ENCODE measurements around the gene BLMH. TPM values are rescaled to one million over a fixed set of nuclear protein-coding genes. Genes with fewer than 3 reads are reported as not detected.
"Not testable (repeated sequence)": the region's sequence is repeated elsewhere in the genome, so short reads cannot be mapped to it uniquely, and the experiment has no call there.

Gene BLMH
- total RNA-seq, 1 donor: 39.8 TPM

- peaks cover 78% of the 10 kb centered on the region for H3K27me3 ChIP-seq (ENCODE audit: insufficient read depth, low read length)
- H3K4me2 ChIP-seq (ENCODE audit: insufficient read depth, low read length): no peak overlapping the region
Observed at GRCh38 chr17:30234296-30234695, 57.4 kb downstream of the BLMH start.

GRCh38 chr17:30232824-30233427 lies 58.8 kb downstream of the BLMH start:
- Histone ChIP-seq H3K4me3 (ENCODE audit: insufficient read depth, low read length) (no peak overlapping the region), H3K4me2 (ENCODE audit: insufficient read depth, low read length) (no peak overlapping the region), H3K36me3 (ENCODE audit: insufficient read depth, low read length) (no peaks in the 10 kb centered on the region), H3K27ac (ENCODE audit: low read depth, low read length) (no peak overlapping the region), H2AFZ (ENCODE audit: low read length) (no peak overlapping the region), H3K27me3 (ENCODE audit: insufficient read depth, low read length) (peaks cover 79% of the 10 kb centered on the region), H3K79me2 (ENCODE audit: insufficient read depth, low read length) (no peaks in the 10 kb centered on the region), H3K9me3 (ENCODE audit: low read depth, low read length) (no peaks in the 10 kb centered on the region), H4K20me1 (ENCODE audit: insufficient read depth, low read length) (no peaks in the 10 kb centered on the region), H3K4me1 (ENCODE audit: insufficient read depth, low read length) (peaks cover 19% of the 10 kb centered on the region)
- TF ChIP-seq CTCF (IDR thresholded peaks at IDR 0.05; ENCODE audit: extremely low read depth, low read depth, low read length): no peak
- no peak for DNase-seq (ENCODE audit: insufficient read length, low spot score, missing footprints)

More at GRCh38 chr17:30234296-30234695, 57.4 kb downstream of the BLMH start:
- peaks cover 19% of the 10 kb centered on the region for H3K4me1 ChIP-seq (ENCODE audit: insufficient read depth, low read length)
- H3K36me3 ChIP-seq (ENCODE audit: insufficient read depth, low read length): no peaks in the 10 kb centered on the region
- no peaks in the 10 kb centered on the region for H4K20me1 ChIP-seq (ENCODE audit: insufficient read depth, low read length)
- DNase-seq (ENCODE audit: insufficient read length, low spot score, missing footprints): no peak
- H3K4me3 ChIP-seq (ENCODE audit: insufficient read depth, low read length): no peak overlapping the region
- H3K27ac ChIP-seq (ENCODE audit: low read depth, low read length): no peak overlapping the region
- H3K79me2 ChIP-seq (ENCODE audit: insufficient read depth, low read length): no peaks in the 10 kb centered on the region
- no peak overlapping the region for H2AFZ ChIP-seq (ENCODE audit: low read length)
- no peak for TF ChIP-seq CTCF (IDR thresholded peaks at IDR 0.05; ENCODE audit: extremely low read depth, low read depth, low read length)
- no peaks in the 10 kb centered on the region for H3K9me3 ChIP-seq (ENCODE audit: low read depth, low read length)

DNA sequence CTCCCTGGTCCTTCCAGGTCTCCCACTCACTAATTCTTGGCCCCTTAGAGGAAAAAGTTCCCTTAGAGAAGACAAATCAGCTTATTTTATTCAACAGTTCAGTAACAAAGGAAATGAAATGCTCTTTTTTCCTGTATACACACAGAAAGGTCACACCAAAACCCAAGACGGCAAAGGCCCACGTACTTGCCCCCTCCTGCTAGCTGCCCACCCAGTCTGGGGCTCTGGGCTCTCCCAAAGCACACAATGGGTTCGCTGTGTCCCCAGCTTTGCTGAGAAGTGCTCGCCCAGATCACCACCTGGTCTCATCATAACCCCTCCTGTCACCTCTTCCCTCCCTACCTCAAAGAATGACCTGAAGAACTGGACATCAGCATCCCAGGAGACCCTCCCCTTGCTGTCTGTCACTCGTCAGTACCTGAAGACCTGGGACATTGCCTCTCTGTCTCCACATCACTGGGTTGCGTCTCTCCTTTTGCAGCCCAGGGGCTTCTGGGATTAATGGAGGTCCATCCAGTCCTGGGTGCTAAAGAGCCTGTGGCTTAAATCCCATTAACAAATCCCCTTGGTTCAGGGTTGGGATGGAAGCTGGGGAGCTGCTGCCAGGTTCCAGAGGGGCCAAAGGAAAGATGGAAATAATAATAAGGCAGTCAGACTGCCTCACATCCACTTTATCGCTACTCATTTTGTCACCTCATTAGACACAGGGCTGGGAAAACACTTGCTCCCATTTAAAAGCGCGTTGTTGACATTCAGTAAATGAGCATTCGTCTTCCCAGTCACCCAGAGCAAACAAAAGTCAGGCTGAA lies 59.5 kb downstream of the BLMH start:
- Histone ChIP-seq H3K9me3 (ENCODE audit: low read depth, low read length) (no peaks in the 10 kb centered on the region), H4K20me1 (ENCODE audit: insufficient read depth, low read length) (no peaks in the 10 kb centered on the region), H3K4me2 (ENCODE audit: insufficient read depth, low read length) (no peak overlapping the region), H3K79me2 (ENCODE audit: insufficient read depth, low read length) (no peaks in the 10 kb centered on the region), H3K36me3 (ENCODE audit: insufficient read depth, low read length) (no peaks in the 10 kb centered on the region), H3K27ac (ENCODE audit: low read depth, low read length) (no peak overlapping the region), H2AFZ (ENCODE audit: low read length) (no peak overlapping the region), H3K4me1 (ENCODE audit: insufficient read depth, low read length) (peaks cover 14% of the 10 kb centered on the region), H3K4me3 (ENCODE audit: insufficient read depth, low read length) (no peak overlapping the region), H3K27me3 (ENCODE audit: insufficient read depth, low read length) (peaks cover 74% of the 10 kb centered on the region)
- peak; percentile 39 for DNase-seq (ENCODE audit: insufficient read length, low spot score, missing footprints)
- no peak for TF ChIP-seq CTCF (IDR thresholded peaks at IDR 0.05; ENCODE audit: extremely low read depth, low read depth, low read length)

GRCh38 chr17:30230596-30231125 lies 61.1 kb downstream of the BLMH start:
- Histone ChIP-seq H3K4me3 (ENCODE audit: insufficient read depth, low read length) (no peak overlapping the region), H3K27ac (ENCODE audit: low read depth, low read length) (no peak overlapping the region), H3K9me3 (ENCODE audit: low read depth, low read length) (no peaks in the 10 kb centered on the region), H4K20me1 (ENCODE audit: insufficient read depth, low read length) (no peaks in the 10 kb centered on the region), H3K4me2 (ENCODE audit: insufficient read depth, low read length) (no peak overlapping the region), H2AFZ (ENCODE audit: low read length) (no peak overlapping the region), H3K79me2 (ENCODE audit: insufficient read depth, low read length) (no peaks in the 10 kb centered on the region), H3K27me3 (ENCODE audit: insufficient read depth, low read length) (peaks cover 70% of the 10 kb centered on the region), H3K36me3 (ENCODE audit: insufficient read depth, low read length) (no peaks in the 10 kb centered on the region), H3K4me1 (ENCODE audit: insufficient read depth, low read length) (peaks cover 5% of the 10 kb centered on the region)
- TF ChIP-seq CTCF (IDR thresholded peaks at IDR 0.05; ENCODE audit: extremely low read depth, low read depth, low read length): no peak
- DNase-seq (ENCODE audit: insufficient read length, low spot score, missing footprints): peak; percentile 14

- H3K4me2 ChIP-seq (ENCODE audit: insufficient read depth, low read length); H3K9me3 ChIP-seq (ENCODE audit: low read depth, low read length): not testable (repeated sequence)
Observed at GRCh38 chr17:30230009-30230408, 61.7 kb downstream of the BLMH start.

More at GRCh38 chr17:30230009-30230408, 61.7 kb downstream of the BLMH start:
- not testable (repeated sequence) for H3K36me3 ChIP-seq (ENCODE audit: insufficient read depth, low read length); H2AFZ ChIP-seq (ENCODE audit: low read length); H3K4me1 ChIP-seq (ENCODE audit: insufficient read depth, low read length); DNase-seq (ENCODE audit: insufficient read length, low spot score, missing footprints); H3K4me3 ChIP-seq (ENCODE audit: insufficient read depth, low read length); H4K20me1 ChIP-seq (ENCODE audit: insufficient read depth, low read length); H3K27ac ChIP-seq (ENCODE audit: low read depth, low read length); H3K79me2 ChIP-seq (ENCODE audit: insufficient read depth, low read length)
- peaks cover 68% of the 10 kb centered on the region for H3K27me3 ChIP-seq (ENCODE audit: insufficient read depth, low read length)

All from osteoblast (primary cell).